ENCODE data around the gene OCEL1.

DNA sequence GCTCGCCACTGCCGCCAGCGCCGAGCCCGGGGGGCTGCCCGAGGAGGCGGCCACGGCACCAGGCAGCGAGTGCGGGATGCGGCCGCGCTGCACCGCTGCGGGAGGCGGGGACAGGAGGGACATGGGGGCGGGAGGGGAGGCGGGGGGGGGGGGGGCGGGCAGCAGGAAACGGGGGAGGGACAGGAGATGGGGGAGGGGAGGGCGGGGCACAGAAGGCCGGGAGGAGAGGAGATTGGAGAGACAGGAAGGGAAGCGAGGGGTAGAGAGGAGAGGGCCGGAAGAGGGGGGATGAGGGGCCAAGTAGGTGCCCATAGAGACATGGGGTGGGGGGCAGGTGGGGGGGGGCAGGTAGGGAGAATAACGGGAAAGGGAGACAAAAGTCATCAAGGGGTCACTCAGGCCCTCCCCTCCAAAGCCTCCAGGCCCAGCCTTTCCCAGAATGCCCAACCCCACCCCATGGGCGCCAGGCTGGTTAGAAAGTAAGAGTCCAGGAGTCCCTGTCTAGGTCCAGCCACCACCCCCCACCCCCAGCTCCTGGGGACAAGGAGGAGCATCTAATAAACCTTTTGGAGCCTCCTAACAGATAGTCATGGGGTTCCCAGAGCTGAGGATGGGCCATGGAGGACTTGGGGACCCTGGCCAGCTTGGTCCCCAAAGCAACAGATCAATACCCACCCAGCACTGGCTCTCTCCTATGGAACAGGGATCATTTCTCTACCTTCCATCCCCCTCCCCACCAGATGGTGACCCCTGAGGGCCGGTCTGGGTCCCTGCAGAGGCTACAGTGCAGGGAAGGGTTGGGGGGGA lies 10.1 kb downstream of the OCEL1 start:
- TF ChIP-seq CTCF (IDR thresholded peaks at IDR 0.05; ENCODE audit: low read depth, low read length) (no peak), POLR2A (IDR thresholded peaks at IDR 0.05; ENCODE audit: extremely low read depth, insufficient read length) (peak; percentile 31)
- TF ChIP-seq, protein P1, sequence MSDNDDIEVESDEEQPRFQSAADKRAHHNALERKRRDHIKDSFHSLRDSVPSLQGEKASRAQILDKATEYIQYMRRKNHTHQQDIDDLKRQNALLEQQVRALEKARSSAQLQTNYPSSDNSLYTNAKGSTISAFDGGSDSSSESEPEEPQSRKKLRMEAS (IDR thresholded peaks at IDR 0.05; ENCODE audit: low read depth, low read length): no peak
